Cardiac muscle cell (in vitro differentiated cells and primary cell): ENCODE results near the gene ZNF683. TPM values are rescaled to one million over a fixed set of nuclear protein-coding genes. Genes with fewer than 3 reads are reported as not detected.

ENCODE experiments used
- DNase-seq, 2 donors: peaks; one replicate each; pipeline versions ENCODE4 v3.0.0 to v3.0.0-alpha.2; 2010 to 2017; ENCODE audit warnings: low read depth in 1 of 2, low spot score in 1 of 2
- H3K27ac ChIP-seq: fragments of 200-600 bp; sonication (generic); 2 replicates; pipeline ENCODE4 v1.5.1; 2016
- H3K27me3 ChIP-seq: fragments of 200-600 bp; sonication (generic); 2 replicates; pipeline ENCODE4 v1.6.0; 2016; ENCODE audit warnings: control low read depth
- H3K36me3 ChIP-seq: fragments of 200-600 bp; sonication (generic); 2 replicates; pipeline ENCODE4 v1.5.1; 2016; ENCODE audit warnings: control low read depth
- H3K4me1 ChIP-seq: fragments of 200-600 bp; sonication (generic); 2 replicates; pipeline ENCODE4 v1.8.1; 2017; ENCODE audit warnings: low read depth, mild to moderate bottlenecking, mixed run types
- H3K4me3 ChIP-seq: fragments of 200-600 bp; sonication (generic); 2 replicates; pipeline ENCODE4 v1.5.1; 2016; ENCODE audit warnings: mild to moderate bottlenecking
- H3K9me3 ChIP-seq: fragments of 200-600 bp; sonication (generic); 2 replicates; pipeline ENCODE4 v1.5.1; 2017; ENCODE audit warnings: low read depth, mild to moderate bottlenecking, control low read depth
- polyA plus RNA-seq: library from polyadenylated mRNA; unstranded; fragments of >200 nt; fragmentation: Nextera tagmentation; extraction: Ambion mirVana; gene quantifications from 2 replicates; pipeline ENCODE4 v1.2.1, GENCODE V29; 2016
- total RNA-seq: library from RNA; depleted of rRNA; stranded (reverse); fragments of >200 nt; gene quantifications from 2 replicates; pipeline ENCODE4 v1.2.3, GENCODE V29; 2016
- TF ChIP-seq, protein P1 (sequence below): IDR thresholded peaks from 2 replicates; pipeline ENCODE4 v1.5.1; 2012; ENCODE audit warnings: low read depth, mild to moderate bottlenecking, low read length

The ZNF683 gene
- total and polyA plus RNA-seq, 2 experiments from 2014 or later = not detected

DNA sequence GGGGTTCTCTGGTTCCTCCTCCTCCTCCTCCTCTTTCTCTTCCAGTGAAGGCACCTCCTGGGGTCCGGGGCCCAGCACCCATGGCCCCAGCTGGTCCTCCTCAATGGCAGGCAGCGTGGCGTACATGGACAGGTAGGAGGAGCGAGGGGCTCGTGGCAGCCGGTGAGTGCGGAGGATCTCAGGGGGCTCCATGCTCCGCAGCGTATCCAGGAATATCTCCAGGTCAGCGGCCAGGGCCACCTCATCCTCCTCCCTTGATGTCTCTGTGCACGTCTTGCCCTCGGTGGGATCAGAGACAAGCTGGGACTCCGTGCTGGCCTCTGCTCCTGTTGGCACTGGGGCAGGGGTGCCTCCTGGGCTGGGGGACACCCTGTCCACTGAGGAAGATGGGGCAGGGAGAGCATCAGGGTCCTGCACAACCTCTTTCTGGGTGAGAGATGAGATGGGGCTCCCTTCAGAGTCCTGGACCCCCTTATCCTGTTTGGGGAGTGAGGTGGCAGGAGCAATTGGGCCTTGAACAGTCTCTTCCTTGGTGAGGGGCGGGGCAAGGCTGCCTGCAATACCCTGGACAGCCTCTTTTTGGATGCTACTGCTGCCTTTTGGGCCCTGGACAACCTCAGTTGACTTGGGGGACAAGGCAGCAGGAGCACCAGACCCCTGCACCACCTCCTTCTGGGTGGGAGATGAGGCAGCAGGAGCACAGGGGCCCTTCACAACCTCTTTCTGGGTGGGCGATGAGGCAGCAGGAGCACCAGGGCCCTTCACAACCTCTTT, 28.2 kb downstream of the ZNF683 start:
- no peak for DNase-seq
- no peaks in the 10 kb centered on the region for H3K36me3 ChIP-seq
- H3K27ac ChIP-seq = no peak overlapping the region
- no peaks in the 10 kb centered on the region for H3K9me3 ChIP-seq
- no peaks in the 10 kb centered on the region for H3K27me3 ChIP-seq
- TF ChIP-seq, protein P1, sequence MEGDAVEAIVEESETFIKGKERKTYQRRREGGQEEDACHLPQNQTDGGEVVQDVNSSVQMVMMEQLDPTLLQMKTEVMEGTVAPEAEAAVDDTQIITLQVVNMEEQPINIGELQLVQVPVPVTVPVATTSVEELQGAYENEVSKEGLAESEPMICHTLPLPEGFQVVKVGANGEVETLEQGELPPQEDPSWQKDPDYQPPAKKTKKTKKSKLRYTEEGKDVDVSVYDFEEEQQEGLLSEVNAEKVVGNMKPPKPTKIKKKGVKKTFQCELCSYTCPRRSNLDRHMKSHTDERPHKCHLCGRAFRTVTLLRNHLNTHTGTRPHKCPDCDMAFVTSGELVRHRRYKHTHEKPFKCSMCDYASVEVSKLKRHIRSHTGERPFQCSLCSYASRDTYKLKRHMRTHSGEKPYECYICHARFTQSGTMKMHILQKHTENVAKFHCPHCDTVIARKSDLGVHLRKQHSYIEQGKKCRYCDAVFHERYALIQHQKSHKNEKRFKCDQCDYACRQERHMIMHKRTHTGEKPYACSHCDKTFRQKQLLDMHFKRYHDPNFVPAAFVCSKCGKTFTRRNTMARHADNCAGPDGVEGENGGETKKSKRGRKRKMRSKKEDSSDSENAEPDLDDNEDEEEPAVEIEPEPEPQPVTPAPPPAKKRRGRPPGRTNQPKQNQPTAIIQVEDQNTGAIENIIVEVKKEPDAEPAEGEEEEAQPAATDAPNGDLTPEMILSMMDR = no peak
- H3K4me1 ChIP-seq = no peaks in the 10 kb centered on the region
- H3K4me3 ChIP-seq = no peak overlapping the region

DNA sequence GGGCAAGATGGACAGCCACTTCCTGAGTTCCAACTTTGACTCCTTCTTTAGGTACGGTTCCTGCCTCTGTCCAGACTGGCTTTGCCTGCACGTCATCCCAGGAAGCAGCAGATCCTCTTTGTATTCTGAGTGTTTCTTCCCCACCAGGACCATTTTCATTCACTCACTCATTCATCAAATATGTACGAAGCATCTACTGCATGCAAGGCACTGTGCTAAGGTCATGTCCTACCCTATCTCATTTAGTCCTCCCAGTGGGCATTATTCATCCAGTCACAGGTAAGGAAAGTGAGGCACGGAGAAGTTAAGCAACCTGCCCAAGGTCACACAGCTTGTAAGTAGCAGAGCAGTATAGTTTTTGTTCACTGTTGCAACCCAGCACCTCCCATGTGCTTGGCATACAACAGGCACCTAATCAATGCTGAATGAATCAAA, 32.5 kb downstream of the ZNF683 start:
- no peaks in the 10 kb centered on the region for H3K27me3 ChIP-seq
- H3K9me3 ChIP-seq = no peaks in the 10 kb centered on the region
- TF ChIP-seq, protein P1 = no peak
- no peaks in the 10 kb centered on the region for H3K4me1 ChIP-seq
- DNase-seq = no peak
- H3K27ac ChIP-seq = no peak overlapping the region
- no peaks in the 10 kb centered on the region for H3K36me3 ChIP-seq
- H3K4me3 ChIP-seq = no peak overlapping the region

DNA sequence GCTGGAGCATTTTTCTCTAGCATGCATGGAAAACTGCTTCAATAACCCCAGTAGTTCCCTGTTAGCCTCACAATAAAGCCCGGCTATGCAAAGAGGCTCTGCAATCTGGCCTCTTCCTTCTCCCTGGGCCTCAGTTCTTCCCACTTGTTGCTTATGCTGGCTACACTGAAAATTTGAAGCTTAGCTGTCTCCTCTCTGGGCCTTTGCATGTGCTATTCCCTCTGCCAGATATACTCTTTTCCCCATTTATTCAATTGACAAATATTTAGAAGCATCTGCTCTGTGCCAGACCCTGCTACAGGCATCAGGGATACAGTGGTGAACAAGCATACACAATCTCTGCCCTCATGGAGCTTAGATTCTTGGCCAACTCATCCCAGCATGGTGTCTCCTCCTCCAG, 33.9 kb downstream of the ZNF683 start:
- Histone ChIP-seq H3K36me3 (no peaks in the 10 kb centered on the region), H3K4me3 (no peak overlapping the region), H3K4me1 (no peaks in the 10 kb centered on the region), H3K27ac (no peak overlapping the region), H3K27me3 (no peaks in the 10 kb centered on the region), H3K9me3 (no peaks in the 10 kb centered on the region)
- no peak for DNase-seq
- TF ChIP-seq, protein P1 = no peak

DNA sequence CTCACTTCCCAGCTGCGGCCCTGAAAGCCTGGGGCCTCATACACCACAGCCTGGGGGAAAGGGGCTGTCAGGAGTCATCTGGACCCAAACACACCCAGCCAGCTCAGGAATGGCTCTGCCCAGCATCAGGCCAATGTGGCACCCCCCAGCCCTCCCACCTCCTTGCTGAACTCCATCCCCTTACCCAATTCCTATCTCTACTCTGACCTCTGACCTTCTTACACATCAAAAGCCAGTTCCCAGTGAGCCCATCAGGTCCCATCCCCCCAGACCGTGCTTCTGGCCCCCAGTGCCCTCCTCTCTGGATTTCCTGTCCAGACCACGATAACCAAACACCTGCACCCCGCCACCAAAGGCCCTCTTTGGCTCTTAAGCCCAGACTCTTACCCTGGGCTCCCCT, 34.9 kb downstream of the ZNF683 start:
- TF ChIP-seq, protein P1 = no peak
- no peaks in the 10 kb centered on the region for H3K4me1 ChIP-seq
- no peak for DNase-seq
- H3K4me3 ChIP-seq = no peak overlapping the region
- no peak overlapping the region for H3K27ac ChIP-seq
- no peaks in the 10 kb centered on the region for H3K36me3 ChIP-seq
- H3K27me3 ChIP-seq = no peaks in the 10 kb centered on the region
- H3K9me3 ChIP-seq = no peaks in the 10 kb centered on the region

DNA sequence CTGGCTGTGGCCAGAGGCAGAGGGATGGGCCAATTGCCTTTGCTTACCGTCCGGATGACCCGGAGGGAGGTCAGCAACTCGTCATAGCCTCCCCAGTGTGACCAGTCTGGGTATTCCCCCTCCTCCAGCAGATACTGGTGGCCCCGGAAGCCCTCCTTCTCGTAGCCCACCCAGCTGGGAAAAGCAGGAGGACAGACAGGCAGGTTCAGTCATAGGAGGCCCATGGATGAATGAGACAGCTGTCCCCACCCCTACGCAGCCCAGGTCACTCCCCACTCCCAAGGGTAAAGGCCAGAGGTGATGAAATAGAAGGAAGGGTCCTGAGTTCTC, 35.4 kb downstream of the ZNF683 start:
- H3K27me3 ChIP-seq = no peaks in the 10 kb centered on the region
- H3K27ac ChIP-seq = no peak overlapping the region
- H3K4me1 ChIP-seq = no peaks in the 10 kb centered on the region
- TF ChIP-seq, protein P1 = no peak
- H3K9me3 ChIP-seq = no peaks in the 10 kb centered on the region
- DNase-seq = no peak
- H3K4me3 ChIP-seq = no peak overlapping the region
- no peaks in the 10 kb centered on the region for H3K36me3 ChIP-seq
